Neural progenitor cell (in vitro differentiated cells): Measurements from ENCODE around the gene TIAM2. TPM values are rescaled to one million over a fixed set of nuclear protein-coding genes. Genes with fewer than 3 reads are reported as not detected.

Experiments used
- DNase-seq: peaks from one replicate; pipeline ENCODE4 v3.0.0-alpha.2; 2016; ENCODE audit warnings: low spot score
- H2AFZ ChIP-seq: fragments of 200-600 bp; sonication (generic); replicated peaks from 2 replicates; pipeline ENCODE4 v1.6.1; 2016; ENCODE audit warnings: antibody characterized with exemption
- H3F3A ChIP-seq: fragments of 200-600 bp; sonication (generic); 2 replicates; pipeline ENCODE4 v1.6.1; 2016; ENCODE audit warnings: antibody characterized with exemption, low read depth
- H3K27ac ChIP-seq: fragments of 200-600 bp; sonication (generic); 2 replicates; pipeline ENCODE4 v1.5.1; 2016; ENCODE audit warnings: mild to moderate bottlenecking
- H3K27me3 ChIP-seq: fragments of 200-600 bp; sonication (generic); 2 replicates; pipeline ENCODE4 v1.6.1; 2016; ENCODE audit warnings: mild to moderate bottlenecking, moderate library complexity
- H3K36me3 ChIP-seq: fragments of 200-600 bp; sonication (generic); 2 replicates; pipeline ENCODE4 v1.5.1; 2016
- H3K4me1 ChIP-seq: fragments of 200-600 bp; sonication (generic); 2 replicates; pipeline ENCODE4 v1.6.1; 2016; ENCODE audit warnings: mixed run types
- H3K4me2 ChIP-seq: fragments of 200-600 bp; sonication (generic); 2 replicates; pipeline ENCODE4 v1.6.1; 2016
- H3K4me3 ChIP-seq: fragments of 200-600 bp; sonication (generic); 2 replicates; pipeline ENCODE4 v1.5.1; 2016
- H3K79me2 ChIP-seq: fragments of 200-600 bp; sonication (generic); 2 replicates; pipeline ENCODE4 v1.6.1; 2016; ENCODE audit warnings: low read depth
- H3K9ac ChIP-seq: fragments of 200-600 bp; sonication (generic); 2 replicates; pipeline ENCODE4 v1.6.1; 2016
- H3K9me3 ChIP-seq: fragments of 200-600 bp; sonication (generic); 2 replicates; pipeline ENCODE4 v1.5.1; 2016; ENCODE audit warnings: low read depth
- H4K20me1 ChIP-seq: fragments of 200-600 bp; sonication (generic); 2 replicates; pipeline ENCODE4 v1.6.1; 2016; ENCODE audit warnings: low read depth
- H3K27ac Mint-ChIP-seq: 3 replicates; pipeline ENCODE4 v1.8.0; 2021; ENCODE audit warnings: mixed read lengths
- H3K27me3 Mint-ChIP-seq: 2 replicates; pipeline ENCODE4 v1.8.0; 2022; ENCODE audit warnings: low read depth, mild to moderate bottlenecking, inconsistent platforms, moderate library complexity, mixed read lengths; ENCODE audit not compliant: insufficient read depth
- H3K36me3 Mint-ChIP-seq: 3 replicates; pipeline ENCODE4 v1.8.0; 2021; ENCODE audit warnings: mixed read lengths
- H3K4me1 Mint-ChIP-seq: 3 replicates; pipeline ENCODE4 v1.8.0; 2021; ENCODE audit warnings: mixed read lengths
- H3K4me3 Mint-ChIP-seq: 3 replicates; pipeline ENCODE4 v1.8.0; 2021; ENCODE audit warnings: mild to moderate bottlenecking, moderate library complexity, mixed read lengths
- H3K9me3 Mint-ChIP-seq: 3 replicates; pipeline ENCODE4 v1.8.0; 2020; ENCODE audit warnings: mixed read lengths
- CTCF ChIP-seq: fragments of 200-600 bp; sonication (generic); IDR thresholded peaks from 2 replicates; pipeline ENCODE4 v1.5.1; 2017; ENCODE audit warnings: antibody characterized with exemption, mild to moderate bottlenecking
- EZH2 ChIP-seq: fragments of 200-600 bp; sonication (generic); IDR thresholded peaks from 2 replicates; pipeline ENCODE4 v1.6.1; 2017; ENCODE audit warnings: antibody characterized with exemption, mild to moderate bottlenecking, moderate library complexity
- EZH2phosphoT487 ChIP-seq: fragments of 200-600 bp; sonication (generic); IDR thresholded peaks from 2 replicates; pipeline ENCODE4 v1.6.1; 2017; ENCODE audit warnings: antibody characterized with exemption
- total RNA-seq: library from RNA; depleted of rRNA; stranded (reverse); fragments of >200 nt; gene quantifications from 2 replicates; pipeline ENCODE4 v1.2.3, GENCODE V29; 2015; ENCODE audit warnings: low replicate concordance

TIAM2 gene
- total RNA-seq, 1 donor from 2014 or later = 22.8 TPM

GRCh38 chr6:155132617-155133016 is 137.5 kb downstream of the TIAM2 start:
- H3K4me3 Mint-ChIP-seq = no peak overlapping the region
- H3K4me1 ChIP-seq = no peaks in the 10 kb centered on the region
- TF ChIP-seq CTCF = no peak
- TF ChIP-seq EZH2 = no peak
- TF ChIP-seq EZH2phosphoT487 = no peak
- peaks cover 10% of the 10 kb centered on the region for H3K4me1 Mint-ChIP-seq
- H3K36me3 Mint-ChIP-seq = peaks cover 30% of the 10 kb centered on the region
- H4K20me1 ChIP-seq = no peaks in the 10 kb centered on the region
- H3K79me2 ChIP-seq = no peaks in the 10 kb centered on the region
- no peak overlapping the region for H3K9ac ChIP-seq
- H3K27ac Mint-ChIP-seq = no peak overlapping the region
- no peak overlapping the region for H3K4me2 ChIP-seq
- H3K27me3 ChIP-seq = no peaks in the 10 kb centered on the region
- DNase-seq = no peak
- no peak overlapping the region for H2AFZ ChIP-seq
- H3K9me3 ChIP-seq = no peaks in the 10 kb centered on the region
- H3K36me3 ChIP-seq = no peaks in the 10 kb centered on the region
- no peaks in the 10 kb centered on the region for H3K9me3 Mint-ChIP-seq
- no peaks in the 10 kb centered on the region for H3F3A ChIP-seq
- no peaks in the 10 kb centered on the region for H3K27me3 Mint-ChIP-seq
- no peak overlapping the region for H3K27ac ChIP-seq
- H3K4me3 ChIP-seq = no peak overlapping the region

GRCh38 chr6:155141002-155141401 is 145.9 kb downstream of the TIAM2 start:
- Mint-ChIP-seq H3K27me3 (no peaks in the 10 kb centered on the region), H3K9me3 (no peaks in the 10 kb centered on the region), H3K27ac (no peak overlapping the region), H3K4me3 (no peak overlapping the region), H3K36me3 (peaks cover 22% of the 10 kb centered on the region), H3K4me1 (peaks cover 28% of the 10 kb centered on the region)
- H3K27me3 ChIP-seq = no peaks in the 10 kb centered on the region
- peaks cover 4% of the 10 kb centered on the region for H4K20me1 ChIP-seq
- H3K4me1 ChIP-seq = peaks cover 13% of the 10 kb centered on the region
- no peak overlapping the region for H3K4me3 ChIP-seq
- no peak for DNase-seq
- H3K4me2 ChIP-seq = no peak overlapping the region
- TF ChIP-seq CTCF (no peak), EZH2 (no peak), EZH2phosphoT487 (no peak)
- H3K9ac ChIP-seq = no peak overlapping the region
- no peaks in the 10 kb centered on the region for H3K79me2 ChIP-seq
- H2AFZ ChIP-seq = no peak overlapping the region
- H3F3A ChIP-seq = no peaks in the 10 kb centered on the region
- H3K36me3 ChIP-seq = no peaks in the 10 kb centered on the region
- no peaks in the 10 kb centered on the region for H3K9me3 ChIP-seq
- no peak overlapping the region for H3K27ac ChIP-seq

- no peak overlapping the region for H3K4me3 Mint-ChIP-seq
- TF ChIP-seq EZH2 (no peak), CTCF (no peak), EZH2phosphoT487 (no peak)
Observed at GRCh38 chr6:155141512-155141911, 146.4 kb downstream of the TIAM2 start.

More at GRCh38 chr6:155141512-155141911, 146.4 kb downstream of the TIAM2 start:
- Histone ChIP-seq H3K27ac (no peak overlapping the region), H3K27me3 (no peaks in the 10 kb centered on the region), H3K4me3 (no peak overlapping the region), H4K20me1 (peaks cover 4% of the 10 kb centered on the region), H3K9me3 (no peaks in the 10 kb centered on the region), H3K9ac (no peak overlapping the region), H2AFZ (no peak overlapping the region), H3K79me2 (no peaks in the 10 kb centered on the region), H3F3A (no peaks in the 10 kb centered on the region), H3K36me3 (no peaks in the 10 kb centered on the region), H3K4me2 (no peak overlapping the region), H3K4me1 (peaks cover 13% of the 10 kb centered on the region)
- Mint-ChIP-seq H3K9me3 (no peaks in the 10 kb centered on the region), H3K36me3 (peaks cover 22% of the 10 kb centered on the region), H3K4me1 (peaks cover 28% of the 10 kb centered on the region), H3K27me3 (no peaks in the 10 kb centered on the region), H3K27ac (no peak overlapping the region)
- DNase-seq = no peak
